HG03066 (cell line): Measurements from ENCODE around the gene GALT.

Experiments used
- ATAC-seq: cut with Tn5 transposase; IDR thresholded peaks from one replicate; pipeline ENCODE4 v1.9.1; 2021; ENCODE audit warnings: low read depth; ENCODE audit not compliant: unreplicated experiment

GALT gene

DNA sequence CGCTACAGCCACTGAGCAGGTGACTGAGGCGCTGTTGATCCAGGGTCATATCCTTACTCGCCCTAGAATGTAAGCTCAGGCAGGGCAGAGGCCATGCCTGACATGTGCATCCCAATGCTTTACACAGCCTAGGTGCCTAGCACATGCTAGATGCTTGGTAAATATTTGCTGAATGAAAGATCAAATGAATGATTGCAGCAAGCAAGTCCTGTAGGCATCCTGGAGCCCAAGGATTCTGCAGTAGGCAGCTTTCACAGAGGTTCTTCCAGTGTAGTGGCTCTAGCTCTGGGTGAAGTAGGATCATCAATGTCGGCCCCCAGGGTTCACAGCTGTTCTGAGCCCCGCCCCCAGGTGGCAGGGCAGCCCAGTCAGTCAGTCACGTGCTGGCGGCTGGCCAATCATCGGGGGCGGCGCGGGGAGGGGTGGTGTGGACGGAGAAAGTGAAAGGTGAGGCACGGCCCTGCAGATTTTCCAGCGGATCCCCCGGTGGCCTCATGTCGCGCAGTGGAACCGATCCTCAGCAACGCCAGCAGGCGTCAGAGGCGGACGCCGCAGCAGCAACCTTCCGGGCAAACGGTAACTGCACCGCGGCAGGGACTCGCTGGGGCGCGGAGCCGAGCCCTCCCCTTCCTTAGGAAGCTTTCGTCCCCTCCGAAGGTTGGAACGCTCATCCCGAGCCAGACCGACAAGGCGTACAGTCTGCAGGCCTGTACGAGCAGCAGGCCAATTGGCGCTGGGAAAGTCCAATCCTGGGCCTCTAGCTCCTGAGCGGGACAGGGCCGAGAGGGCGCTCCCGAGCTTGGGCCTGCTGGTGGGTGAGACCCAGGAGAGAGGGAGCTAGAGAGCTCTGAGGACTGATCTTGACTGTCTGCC, at the start of gene GALT:
TSS of gene GALT (plus strand) at position 465 of the 873 bp plus-strand sequence. CDS start at position 495, 30 bp downstream.
- peak; percentile 89 for ATAC-seq

GRCh38 chr9:34599546-34599945, 46.9 kb upstream of the GALT start:
- ATAC-seq, result no peak

DNA sequence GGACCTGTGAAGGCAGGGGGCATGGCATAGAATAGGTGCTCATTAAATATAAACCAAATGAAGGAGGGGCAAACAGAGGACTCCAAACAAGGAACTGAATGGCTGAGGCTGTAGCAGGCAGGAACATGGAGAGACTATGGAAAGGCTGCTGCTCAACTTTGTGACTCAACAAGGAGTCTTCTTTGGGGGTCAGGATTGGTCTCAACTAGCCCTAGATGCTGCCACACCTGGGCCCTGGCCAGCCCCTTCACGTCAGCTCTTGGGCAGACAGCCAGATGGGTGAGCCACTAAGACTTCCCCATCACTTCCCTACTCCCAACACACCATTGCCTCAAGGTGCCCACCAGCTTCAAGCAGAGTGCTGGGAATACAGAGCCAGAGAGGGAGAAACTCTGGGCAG, 45.6 kb upstream of the GALT start:
- ATAC-seq, result no peak

DNA sequence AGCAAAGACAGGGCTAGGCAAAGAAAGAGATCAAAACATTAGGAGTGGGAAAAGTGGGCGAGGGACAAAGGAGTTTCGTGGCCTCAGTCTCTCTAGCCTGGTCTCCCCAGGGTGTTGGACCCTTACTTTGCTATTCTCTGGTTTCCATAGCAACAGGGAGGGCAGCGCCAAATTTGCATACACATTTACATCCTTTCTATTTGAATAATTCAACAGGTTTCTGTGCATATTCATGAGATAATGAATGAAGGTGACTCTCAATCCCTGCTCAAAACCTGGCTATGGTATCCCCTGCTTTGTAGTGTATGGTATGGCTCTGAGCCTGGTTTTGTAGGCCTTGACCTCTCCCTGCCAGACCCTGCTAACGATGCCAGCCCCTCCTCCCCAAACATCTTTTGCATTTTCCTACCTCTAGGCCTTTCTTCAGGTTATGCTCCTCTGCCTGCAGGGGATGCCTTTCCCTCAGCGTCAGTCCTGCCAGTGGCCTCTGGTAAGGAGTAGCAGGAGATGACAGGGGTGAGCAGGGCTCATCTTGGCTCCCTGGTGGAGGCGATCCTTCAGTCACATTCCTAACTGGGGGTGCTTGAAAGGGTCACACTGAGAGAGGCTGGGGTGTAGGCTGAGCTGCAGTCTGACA, 44.4 kb upstream of the GALT start:
- no peak for ATAC-seq

DNA sequence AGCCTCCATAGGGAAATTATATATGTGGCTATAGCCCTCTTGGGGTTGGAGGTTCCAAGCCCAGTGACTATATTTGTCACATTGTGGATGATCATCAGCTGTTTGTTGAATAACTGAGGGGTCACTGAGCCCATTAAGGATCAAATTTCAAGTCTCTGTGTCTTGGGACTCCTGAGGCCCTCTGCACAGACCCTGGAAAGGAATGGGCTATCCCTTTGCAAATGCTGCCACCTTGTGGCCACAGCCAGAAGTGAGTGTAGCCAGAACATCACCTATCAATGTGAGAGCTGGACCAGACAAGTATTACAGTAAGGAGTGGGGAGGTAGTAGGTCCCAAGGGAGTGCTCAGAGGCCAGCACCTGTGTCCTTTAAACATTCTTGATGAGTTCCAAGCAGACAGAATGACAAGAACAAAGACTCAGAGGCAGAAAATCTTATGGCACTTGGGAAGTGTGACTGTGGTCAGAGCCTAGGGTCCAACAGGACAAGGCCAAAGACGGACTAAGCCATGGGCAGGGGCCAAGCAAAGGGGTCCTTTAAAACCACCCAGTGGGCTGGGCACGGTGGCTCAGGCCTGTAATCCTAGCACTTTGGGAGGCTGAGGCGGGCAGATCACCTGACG, 42.8 kb upstream of the GALT start:
- peak; percentile 75 for ATAC-seq

GRCh38 chr9:34606190-34606589, 40.3 kb upstream of the GALT start:
- ATAC-seq, result no peak

GRCh38 chr9:34606905-34607304, 39.6 kb upstream of the GALT start:
- no peak for ATAC-seq

- no peak for ATAC-seq
Measured at GRCh38 chr9:34607331-34607730, 39.1 kb upstream of the GALT start.

DNA sequence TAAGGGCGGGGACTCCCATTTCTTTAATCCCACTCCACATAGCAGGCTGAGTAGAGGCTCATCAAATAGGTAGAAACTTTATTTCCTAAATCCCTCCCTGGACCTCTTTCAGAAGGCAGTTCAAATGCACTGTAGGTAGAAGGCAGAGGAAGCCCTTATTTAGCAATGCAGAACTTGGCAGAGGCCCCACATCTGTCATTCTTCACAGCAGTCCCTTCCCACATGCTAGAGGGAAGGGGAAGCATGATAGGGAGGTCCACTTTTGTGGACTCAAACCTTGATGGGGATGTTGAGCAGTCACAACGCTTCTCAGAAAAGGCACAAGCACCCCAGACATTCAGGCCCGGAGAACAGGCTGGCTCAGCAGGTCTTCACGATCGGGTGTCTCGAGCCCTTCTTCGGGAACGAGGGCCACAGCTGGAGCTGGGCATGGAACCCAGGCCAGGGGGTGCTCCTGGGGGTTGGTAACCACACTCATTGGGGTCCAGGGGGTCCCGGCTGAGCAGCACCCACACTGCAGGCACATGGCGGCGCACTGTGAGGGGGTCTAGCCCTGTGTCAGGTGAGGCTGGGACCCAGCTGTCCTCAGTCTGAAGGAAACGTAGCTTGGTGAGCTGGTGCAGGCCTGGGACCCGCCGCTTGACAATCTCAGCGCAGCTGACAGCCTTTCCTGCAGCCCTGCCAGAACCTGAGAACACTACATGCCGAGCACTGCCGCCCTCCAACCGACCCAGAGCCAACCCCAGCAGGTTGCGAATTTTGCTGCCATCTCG, 35.9 kb upstream of the GALT start:
- ATAC-seq, result no peak

DNA sequence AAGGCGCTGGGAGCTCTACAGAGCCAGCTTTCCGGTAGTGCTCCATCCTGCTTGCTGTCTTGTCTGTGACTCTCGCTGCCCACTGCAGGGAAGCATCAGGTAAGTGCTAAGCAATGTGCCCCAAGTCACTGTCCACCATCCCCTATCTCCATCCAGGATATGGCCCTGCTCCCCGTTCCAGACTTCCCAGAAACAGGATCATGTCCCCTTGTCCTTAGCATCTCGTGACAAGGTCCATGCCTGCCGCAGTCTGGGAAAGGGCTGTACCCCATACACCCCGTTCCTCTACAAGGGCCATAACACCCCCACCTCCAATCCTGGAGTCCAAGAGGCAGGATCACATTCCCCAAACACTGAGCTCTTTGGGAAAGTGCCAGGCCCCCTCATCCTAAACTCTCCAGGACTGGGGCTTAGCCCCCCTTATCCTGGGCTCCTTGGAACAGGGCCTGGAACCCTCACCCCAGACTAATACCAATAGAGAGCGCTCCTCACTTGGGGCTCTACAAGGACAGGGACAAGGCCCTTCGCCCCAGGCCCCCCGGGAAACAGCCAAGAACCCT, 35.1 kb upstream of the GALT start:
- ATAC-seq, result peak; percentile 4

- peak; percentile 79 for ATAC-seq
Measured at GRCh38 chr9:34611811-34612787, 34.4 kb upstream of the GALT start, which contains the start of gene RPP25L. TSS of gene RPP25L (minus strand) at chr9:34612097. CDS start at chr9:34611296, 801 bp downstream.

DNA sequence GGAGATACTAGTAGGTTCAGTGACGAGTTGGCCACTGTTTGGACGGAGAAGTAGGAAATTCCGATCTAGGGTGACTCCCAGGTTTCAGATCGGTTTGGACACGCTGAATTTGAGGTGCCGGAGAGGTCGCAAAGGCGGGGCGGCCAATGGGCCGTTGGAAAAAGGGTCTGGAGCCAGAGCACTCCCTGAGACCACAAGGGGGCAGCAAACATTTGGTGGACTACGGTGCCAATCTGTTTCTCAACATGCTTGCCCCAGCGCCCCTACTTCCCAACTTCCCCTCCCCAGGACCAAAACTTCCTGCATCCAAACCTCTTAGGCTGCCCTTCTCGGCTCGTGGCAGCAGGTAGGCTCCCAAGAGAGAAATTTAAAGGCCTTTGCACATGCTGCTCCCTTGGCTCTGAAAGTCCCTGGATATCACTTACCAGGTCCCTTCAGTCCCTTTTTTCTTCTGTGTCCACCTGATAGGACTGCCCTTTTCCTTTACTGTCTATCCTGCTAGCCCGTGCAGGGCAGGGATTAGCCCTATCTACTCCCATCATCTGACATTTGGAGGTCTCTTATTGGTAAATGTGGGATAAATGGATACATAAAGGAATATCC, 33.6 kb upstream of the GALT start:
- peak; percentile 51 for ATAC-seq

GRCh38 chr9:34615132-34615531, 31.3 kb upstream of the GALT start:
- no peak for ATAC-seq

GRCh38 chr9:34620061-34620994, 26.1 kb upstream of the GALT start, which contains the start of gene DCTN3:
TSS of gene DCTN3 (minus strand) at chr9:34620495. CDS start at chr9:34620464, 31 bp downstream.
- peak; percentile 100 for ATAC-seq

- ATAC-seq, result no peak
Measured at GRCh38 chr9:34623374-34624235, 22.9 kb upstream of the GALT start.

DNA sequence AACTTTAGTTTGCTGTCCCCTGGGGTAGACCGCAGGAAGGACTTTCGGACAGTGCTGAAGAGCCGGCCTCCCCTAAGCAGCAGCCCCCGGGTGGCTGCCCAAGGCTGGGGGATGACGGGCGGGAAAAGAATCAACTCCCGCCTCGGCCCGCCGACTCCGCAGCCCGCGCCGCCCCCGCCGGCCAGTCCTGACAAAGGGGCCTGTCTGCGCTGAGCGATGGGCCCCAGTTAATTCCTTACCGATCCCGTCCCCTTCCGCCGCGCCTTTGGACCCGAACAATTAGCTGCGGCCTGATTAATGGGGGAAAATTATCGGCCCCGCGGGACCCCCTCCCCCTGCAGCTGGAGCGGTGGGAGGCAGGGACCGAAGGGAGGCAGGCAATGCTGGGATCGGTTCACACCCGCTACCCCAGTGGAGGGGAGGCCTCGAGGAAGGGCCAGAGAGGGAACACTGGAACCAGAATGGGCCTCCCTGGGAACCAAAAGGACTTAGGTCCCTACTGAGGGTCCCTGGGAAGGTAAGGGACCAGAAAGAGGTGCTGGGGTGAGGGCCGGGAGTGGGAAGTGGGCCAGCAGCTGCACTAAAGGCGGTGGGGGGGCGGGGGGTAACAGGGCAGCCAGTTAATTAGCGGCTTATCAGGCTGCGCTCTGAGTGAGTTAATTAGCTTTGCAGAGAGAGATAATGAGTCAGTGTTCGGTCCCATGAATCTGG, 21.8 kb upstream of the GALT start:
- no peak for ATAC-seq
